ENCODE data around the gene PDIA5.

DNA sequence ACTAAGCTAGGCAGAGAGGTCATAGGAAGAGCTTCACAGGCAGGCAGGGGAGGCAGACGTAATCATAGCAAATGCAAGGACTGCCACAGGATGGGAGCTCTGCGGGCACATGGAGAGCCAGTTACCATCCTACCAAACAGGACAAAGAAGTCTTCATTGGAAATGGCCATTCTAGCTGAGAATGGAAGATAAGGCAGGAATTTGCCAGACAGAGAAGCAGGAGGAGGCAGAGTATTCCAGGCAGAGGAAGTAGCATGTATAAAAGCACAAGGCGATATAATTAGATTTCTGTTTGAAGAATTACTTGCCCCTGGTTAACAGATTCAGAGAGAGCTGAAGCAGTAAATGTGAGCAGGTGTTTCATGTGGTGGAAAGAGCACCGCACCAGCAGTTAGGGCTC is 35.8 kb upstream of the PDIA5 start:
- no peak for TF ChIP-seq EZH2 (IDR thresholded peaks at IDR 0.05)
- TF ChIP-seq POLR2AphosphoS5 (IDR thresholded peaks at IDR 0.05; ENCODE audit: borderline replicate concordance, low read depth, low read length) = no peak

Measured in SK-N-MC (cell line).